Activated naive CD8-positive, alpha-beta T cell treated with anti-CD3 and anti-CD28 coated beads, Interleukin-2, amount 10 ng/mL, durations not matched to agents 7 days and 5 days (primary cell): ENCODE measurements around the gene RFX3. TPM values are rescaled to one million over a fixed set of nuclear protein-coding genes. Genes with fewer than 3 reads are reported as not detected.
A peak's percentile ranks its signal among the peaks of the same experiment; 100 is the strongest.

Source experiments
- ATAC-seq: fragments of 150-1000 bp; cut with Tn5 transposase; one replicate; pipeline ENCODE4 v1.10.0; 2021; ENCODE audit warnings: low read depth, moderate library complexity
- POLR2A ChIA-PET: fragments of 350-600 bp; sonication (Branson Sonifier 250); formaldehyde crosslinking; loops from one replicate; lab custom pipeline; 2021; ENCODE audit warnings: antibody characterized with exemption; lab: Charles Lee
- DNase-seq: peaks from one replicate; pipeline ENCODE4 v3.0.0; 2021
- H3K27ac Mint-ChIP-seq: one replicate; pipeline ENCODE4 v1.8.0; 2022; ENCODE audit warnings: mild to moderate bottlenecking, mixed read lengths
- H3K27me3 Mint-ChIP-seq: one replicate; pipeline ENCODE4 v1.8.0; 2022; ENCODE audit warnings: mild to moderate bottlenecking, moderate library complexity, mixed read lengths
- H3K36me3 Mint-ChIP-seq: one replicate; pipeline ENCODE4 v1.8.0; 2021; ENCODE audit warnings: mild to moderate bottlenecking, mixed read lengths
- H3K4me1 Mint-ChIP-seq: one replicate; pipeline ENCODE4 v1.8.0; 2021; ENCODE audit warnings: mixed read lengths
- H3K4me3 Mint-ChIP-seq: one replicate; pipeline ENCODE4 v1.8.0; 2022; ENCODE audit warnings: mild to moderate bottlenecking, moderate library complexity, mixed read lengths
- H3K9me3 Mint-ChIP-seq: one replicate; pipeline ENCODE4 v1.8.0; 2021; ENCODE audit warnings: mixed read lengths
- total RNA-seq, 2 experiments: library from RNA; stranded (reverse); gene quantifications; one replicate each; pipeline ENCODE4 v1.2.3, GENCODE V29; 2021

Gene RFX3
- 10 to 100 TPM; 13.5 to 16.2 TPM for total RNA-seq

GRCh38 chr9:3525836-3526164 is at the start of gene RFX3:
RFX3 (minus strand) TSS chr9:3526001; CDS start chr9:3395588, 130,413 bp downstream.
- H3K27me3 Mint-ChIP-seq: no peaks in the 10 kb centered on the region
- H3K9me3 Mint-ChIP-seq: no peaks in the 10 kb centered on the region
- ATAC-seq (peak; percentile 52), DNase-seq (peak; percentile 90)
- peaks cover 31% of the 10 kb centered on the region for H3K4me1 Mint-ChIP-seq
- peak within 1 kb of the TSS; percentile 90 for H3K4me3 Mint-ChIP-seq
- peak within 1 kb of the TSS; percentile 97 for H3K27ac Mint-ChIP-seq
- H3K36me3 Mint-ChIP-seq: peaks cover 9% of the 10 kb centered on the region
- POLR2A ChIA-PET: interaction anchor here (1.1 to 4.4 kb wide), 15 partner anchors 9 to 772 kb away, joined by 3 to 61 read pairs (median 6); partner anchors contain the start of gene PUM3

- ATAC-seq (no peak), DNase-seq (no peak)
- Mint-ChIP-seq H3K27me3 (no peaks in the 10 kb centered on the region), H3K9me3 (no peaks in the 10 kb centered on the region), H3K4me1 (peaks cover 4% of the 10 kb centered on the region), H3K36me3 (peaks cover 6% of the 10 kb centered on the region), H3K27ac (no peak overlapping the region), H3K4me3 (no peak overlapping the region)
- POLR2A ChIA-PET: no interaction called here
Observed at GRCh38 chr9:3571500-3571899, 45.7 kb upstream of the RFX3 start.

- POLR2A ChIA-PET: no interaction called here
- no peak overlapping the region for H3K27ac Mint-ChIP-seq
- H3K4me1 Mint-ChIP-seq: peaks cover 4% of the 10 kb centered on the region
- H3K4me3 Mint-ChIP-seq: no peak overlapping the region
- no peak for ATAC-seq
- H3K9me3 Mint-ChIP-seq: no peaks in the 10 kb centered on the region
- H3K36me3 Mint-ChIP-seq: peaks cover 8% of the 10 kb centered on the region
- no peaks in the 10 kb centered on the region for H3K27me3 Mint-ChIP-seq
- DNase-seq: no peak
Observed at GRCh38 chr9:3569529-3569928, 43.7 kb upstream of the RFX3 start.

- Mint-ChIP-seq H3K27me3 (no peaks in the 10 kb centered on the region), H3K27ac (no peak overlapping the region), H3K4me1 (peaks cover 4% of the 10 kb centered on the region), H3K4me3 (no peak overlapping the region), H3K36me3 (peaks cover 6% of the 10 kb centered on the region), H3K9me3 (no peaks in the 10 kb centered on the region)
- ATAC-seq (no peak), DNase-seq (no peak)
- POLR2A ChIA-PET: no interaction called here
Observed at GRCh38 chr9:3567988-3568387, 42.2 kb upstream of the RFX3 start.

GRCh38 chr9:3553076-3553765 is 27.4 kb upstream of the RFX3 start:
- Mint-ChIP-seq H3K4me1 (no peaks in the 10 kb centered on the region), H3K27ac (no peak overlapping the region), H3K27me3 (no peaks in the 10 kb centered on the region), H3K4me3 (no peak overlapping the region), H3K9me3 (peaks cover 6% of the 10 kb centered on the region), H3K36me3 (peaks cover 29% of the 10 kb centered on the region)
- POLR2A ChIA-PET: no interaction called here
- DNase-seq: no peak
- no peak for ATAC-seq

GRCh38 chr9:3549225-3549624 is 23.4 kb upstream of the RFX3 start:
- H3K4me1 Mint-ChIP-seq: peaks cover under 1% of the 10 kb centered on the region
- no peaks in the 10 kb centered on the region for H3K27me3 Mint-ChIP-seq
- H3K27ac Mint-ChIP-seq: no peak overlapping the region
- no peak for DNase-seq
- no peak overlapping the region for H3K4me3 Mint-ChIP-seq
- no peaks in the 10 kb centered on the region for H3K9me3 Mint-ChIP-seq
- POLR2A ChIA-PET: no interaction called here
- ATAC-seq: no peak
- H3K36me3 Mint-ChIP-seq: peaks cover 16% of the 10 kb centered on the region

GRCh38 chr9:3548648-3549047 is 22.8 kb upstream of the RFX3 start:
- POLR2A ChIA-PET: no interaction called here
- Mint-ChIP-seq H3K4me3 (no peak overlapping the region), H3K9me3 (no peaks in the 10 kb centered on the region)

GRCh38 chr9:3541206-3541605 is 15.4 kb upstream of the RFX3 start:
- H3K36me3 Mint-ChIP-seq: peaks cover 24% of the 10 kb centered on the region
- no peaks in the 10 kb centered on the region for H3K27me3 Mint-ChIP-seq
- H3K4me3 Mint-ChIP-seq: no peak overlapping the region
- no peak overlapping the region for H3K27ac Mint-ChIP-seq
- peaks cover 2% of the 10 kb centered on the region for H3K4me1 Mint-ChIP-seq
- peaks cover 1% of the 10 kb centered on the region for H3K9me3 Mint-ChIP-seq
- DNase-seq (no peak), ATAC-seq (no peak)
- POLR2A ChIA-PET: interaction anchor here (1.6 kb wide), 1 partner anchor 15 kb away, joined by 5 read pairs; the partner anchor contains the start of gene RFX3

More at GRCh38 chr9:3548648-3549047, 22.8 kb upstream of the RFX3 start:
- H3K36me3 Mint-ChIP-seq: peaks cover 22% of the 10 kb centered on the region
- H3K4me1 Mint-ChIP-seq: peaks cover 2% of the 10 kb centered on the region
- H3K27me3 Mint-ChIP-seq: no peaks in the 10 kb centered on the region
- no peak for DNase-seq
- H3K27ac Mint-ChIP-seq: no peak overlapping the region
- ATAC-seq: no peak

GRCh38 chr9:3534614-3535404 is 9.0 kb upstream of the RFX3 start:
- H3K9me3 Mint-ChIP-seq: peaks cover 1% of the 10 kb centered on the region
- ATAC-seq (no peak), DNase-seq (no peak)
- no peak overlapping the region for H3K27ac Mint-ChIP-seq
- H3K27me3 Mint-ChIP-seq: no peaks in the 10 kb centered on the region
- H3K36me3 Mint-ChIP-seq: peaks cover 33% of the 10 kb centered on the region
- POLR2A ChIA-PET: interaction anchor here (1.5 kb wide), 1 partner anchor 8 kb away, joined by 6 read pairs; the partner anchor contains the start of gene RFX3
- H3K4me1 Mint-ChIP-seq: peaks cover 13% of the 10 kb centered on the region
- no peak overlapping the region for H3K4me3 Mint-ChIP-seq

GRCh38 chr9:3532158-3532557 is 6.4 kb upstream of the RFX3 start:
- H3K27me3 Mint-ChIP-seq: no peaks in the 10 kb centered on the region
- peaks cover 26% of the 10 kb centered on the region for H3K4me1 Mint-ChIP-seq
- ATAC-seq (no peak), DNase-seq (no peak)
- no peak overlapping the region for H3K4me3 Mint-ChIP-seq
- POLR2A ChIA-PET: no interaction called here
- H3K36me3 Mint-ChIP-seq: peaks cover 31% of the 10 kb centered on the region
- no peak overlapping the region for H3K27ac Mint-ChIP-seq
- no peaks in the 10 kb centered on the region for H3K9me3 Mint-ChIP-seq

- H3K36me3 Mint-ChIP-seq: peaks cover 20% of the 10 kb centered on the region
- H3K4me1 Mint-ChIP-seq: peaks cover 22% of the 10 kb centered on the region
- ATAC-seq: peak; percentile 28
- H3K9me3 Mint-ChIP-seq: no peaks in the 10 kb centered on the region
- H3K27me3 Mint-ChIP-seq: no peaks in the 10 kb centered on the region
- H3K27ac Mint-ChIP-seq: peak overlapping the region; percentile 97
- H3K4me3 Mint-ChIP-seq: peak overlapping the region; percentile 90
- peak; percentile 35 for DNase-seq
- POLR2A ChIA-PET: interaction anchor here (1.1 to 4.4 kb wide), 4 partner anchors 11 to 769 kb away, joined by 3 to 61 read pairs (median 9); no protein-coding TSS in a partner anchor
Observed at GRCh38 chr9:3528451-3528850, 2.6 kb upstream of the RFX3 start.

GRCh38 chr9:3526997-3527940 is 1.5 kb upstream of the RFX3 start:
- Mint-ChIP-seq H3K4me3 (peak overlapping the region; percentile 90), H3K4me1 (peaks cover 29% of the 10 kb centered on the region), H3K9me3 (no peaks in the 10 kb centered on the region), H3K27me3 (no peaks in the 10 kb centered on the region), H3K36me3 (peaks cover 14% of the 10 kb centered on the region), H3K27ac (peak overlapping the region; percentile 97)
- no peak for DNase-seq
- no peak for ATAC-seq
- POLR2A ChIA-PET: interaction anchor here (0.6 to 4.4 kb wide), 25 partner anchors 8 to 1923 kb away, joined by 3 to 61 read pairs (median 5); partner anchors contain the start of genes AK3, CD274, CDC37L1 and JAK2
